ENCODE measurements around the gene CARD10.

The CARD10 gene

GRCh38 chr22:37492428-37493344 lies 26.5 kb downstream of the CARD10 start:
- peaks cover 12 to 14% of the 10 kb centered on the region in 2 donors for H3K27me3 ChIP-seq (ENCODE audit: control insufficient read depth in 1 of 2, insufficient read depth in 2 of 2, low read length in 2 of 2)

GRCh38 chr22:37491559-37492427 lies 27.4 kb downstream of the CARD10 start:
- peaks cover 9 to 16% of the 10 kb centered on the region in 2 donors for H3K27me3 ChIP-seq (ENCODE audit: control insufficient read depth in 1 of 2, insufficient read depth in 2 of 2, low read length in 2 of 2)
- H3K36me3 ChIP-seq (ENCODE audit: control insufficient read depth in 2 of 2, insufficient read depth in 2 of 2, low read length in 2 of 2): peaks cover 0 to 2% of the 10 kb centered on the region in 2 donors
- no peak overlapping the region for H3K27ac ChIP-seq (ENCODE audit: low read length)
- no peaks in the 10 kb centered on the region for H3K4me1 ChIP-seq (ENCODE audit: control insufficient read depth, insufficient read depth, low read length)
- no peak overlapping the region for H3K9ac ChIP-seq (ENCODE audit: low read length in 2 of 2)
- no peak overlapping the region for H3K4me3 ChIP-seq (ENCODE audit: low read length in 2 of 2)
- H3K9me3 ChIP-seq (ENCODE audit: control insufficient read depth in 2 of 2, low read length in 2 of 2): no peaks in the 10 kb centered on the region

More at GRCh38 chr22:37492428-37493344, 26.5 kb downstream of the CARD10 start:
- Histone ChIP-seq H3K9me3 (ENCODE audit: control insufficient read depth in 2 of 2, low read length in 2 of 2) (no peaks in the 10 kb centered on the region), H3K27ac (ENCODE audit: low read length) (no peak overlapping the region), H3K36me3 (ENCODE audit: control insufficient read depth in 2 of 2, insufficient read depth in 2 of 2, low read length in 2 of 2) (peaks cover 0 to 2% of the 10 kb centered on the region in 2 donors), H3K9ac (ENCODE audit: low read length in 2 of 2) (no peak overlapping the region), H3K4me3 (ENCODE audit: low read length in 2 of 2) (no peak overlapping the region), H3K4me1 (ENCODE audit: control insufficient read depth, insufficient read depth, low read length) (no peaks in the 10 kb centered on the region)

GRCh38 chr22:37491106-37491505 lies 28.1 kb downstream of the CARD10 start:
- Histone ChIP-seq H3K36me3 (ENCODE audit: control insufficient read depth in 2 of 2, insufficient read depth in 2 of 2, low read length in 2 of 2) (peaks cover 0 to 2% of the 10 kb centered on the region in 2 donors), H3K27me3 (ENCODE audit: control insufficient read depth in 1 of 2, insufficient read depth in 2 of 2, low read length in 2 of 2) (peaks cover 13 to 16% of the 10 kb centered on the region in 2 donors), H3K9me3 (ENCODE audit: control insufficient read depth in 2 of 2, low read length in 2 of 2) (no peaks in the 10 kb centered on the region)

DNA sequence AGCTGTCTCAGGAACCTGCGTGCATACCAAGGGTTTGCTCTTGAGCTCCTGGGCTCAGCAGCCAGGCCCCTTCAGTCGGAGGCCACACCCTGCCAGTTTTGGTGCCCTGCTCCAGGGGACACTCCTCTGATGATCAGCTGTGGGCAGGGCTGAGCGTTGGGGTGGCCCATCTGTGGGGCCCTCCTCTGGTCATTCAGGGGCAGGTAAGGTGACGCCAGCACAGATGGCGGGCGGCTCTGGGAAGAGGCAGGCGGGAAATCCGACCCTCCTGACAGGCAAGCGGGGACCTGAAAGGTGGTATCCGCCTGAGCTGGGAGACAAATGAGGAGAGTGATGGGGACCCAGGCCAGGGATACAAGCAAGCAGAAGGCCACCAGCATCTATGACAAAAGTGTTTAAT lies 29.2 kb downstream of the CARD10 start:
- Histone ChIP-seq H3K27ac (ENCODE audit: low read length) (no peak overlapping the region), H3K4me1 (ENCODE audit: control insufficient read depth, insufficient read depth, low read length) (peaks cover 4% of the 10 kb centered on the region), H3K36me3 (ENCODE audit: control insufficient read depth in 2 of 2, insufficient read depth in 2 of 2, low read length in 2 of 2) (no peaks in the 10 kb centered on the region), H3K4me3 (ENCODE audit: low read length in 2 of 2) (no peak overlapping the region), H3K9ac (ENCODE audit: low read length in 2 of 2) (no peak overlapping the region), H3K9me3 (ENCODE audit: control insufficient read depth in 2 of 2, low read length in 2 of 2) (no peaks in the 10 kb centered on the region), H3K27me3 (ENCODE audit: control insufficient read depth in 1 of 2, insufficient read depth in 2 of 2, low read length in 2 of 2) (peaks cover 16 to 24% of the 10 kb centered on the region in 2 donors)

More at GRCh38 chr22:37491106-37491505, 28.1 kb downstream of the CARD10 start:
- H3K27ac ChIP-seq (ENCODE audit: low read length): no peak overlapping the region
- peaks cover under 1% of the 10 kb centered on the region for H3K4me1 ChIP-seq (ENCODE audit: control insufficient read depth, insufficient read depth, low read length)
- no peak overlapping the region for H3K9ac ChIP-seq (ENCODE audit: low read length in 2 of 2)
- no peak overlapping the region for H3K4me3 ChIP-seq (ENCODE audit: low read length in 2 of 2)

DNA sequence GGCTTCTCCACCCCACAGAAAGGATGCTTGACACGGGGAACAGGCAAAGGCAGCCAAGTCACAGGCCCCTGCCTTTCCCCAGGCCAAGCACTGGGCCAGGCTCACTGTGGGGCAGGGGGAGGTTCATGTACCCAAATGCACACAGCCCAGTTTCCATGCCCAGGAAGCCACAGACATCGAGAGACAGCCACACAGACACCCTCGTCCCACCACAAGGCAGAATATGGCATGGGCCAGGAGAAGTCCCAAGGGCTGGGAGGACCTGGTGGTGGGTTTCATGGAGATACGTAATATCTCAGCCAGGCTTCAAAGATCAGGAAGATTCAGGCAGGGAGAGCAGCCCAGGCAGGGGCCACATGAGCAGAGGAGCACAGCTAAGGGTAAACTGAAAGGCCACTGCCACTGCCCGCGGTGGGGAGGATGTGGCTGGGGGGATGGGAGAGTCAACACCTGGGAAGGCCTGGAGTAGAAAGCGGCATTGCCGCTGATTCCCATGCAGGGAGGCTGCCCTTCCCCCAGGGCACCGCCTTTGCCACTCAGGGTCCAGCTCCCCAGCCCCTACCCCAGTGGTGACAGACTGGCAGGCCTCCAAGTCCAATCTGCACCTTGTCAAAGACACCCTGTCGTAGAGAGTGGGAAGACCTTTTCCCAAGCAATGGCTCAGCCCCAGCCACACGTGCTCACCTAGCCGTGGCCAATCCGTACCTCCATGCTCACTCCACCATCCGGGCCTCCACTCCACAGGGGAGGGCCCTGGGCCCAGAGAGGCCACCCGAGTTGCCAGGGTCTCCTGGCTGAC lies 30.7 kb downstream of the CARD10 start:
- no peak overlapping the region for H3K9ac ChIP-seq (ENCODE audit: low read length in 2 of 2)
- no peak overlapping the region for H3K27ac ChIP-seq (ENCODE audit: low read length)
- H3K27me3 ChIP-seq (ENCODE audit: control insufficient read depth in 1 of 2, insufficient read depth in 2 of 2, low read length in 2 of 2): peaks cover 23 to 27% of the 10 kb centered on the region in 2 donors
- no peaks in the 10 kb centered on the region for H3K36me3 ChIP-seq (ENCODE audit: control insufficient read depth in 2 of 2, insufficient read depth in 2 of 2, low read length in 2 of 2)
- H3K4me1 ChIP-seq (ENCODE audit: control insufficient read depth, insufficient read depth, low read length): peaks cover 4% of the 10 kb centered on the region
- H3K9me3 ChIP-seq (ENCODE audit: control insufficient read depth in 2 of 2, low read length in 2 of 2): no peaks in the 10 kb centered on the region
- H3K4me3 ChIP-seq (ENCODE audit: low read length in 2 of 2): no peak overlapping the region

DNA sequence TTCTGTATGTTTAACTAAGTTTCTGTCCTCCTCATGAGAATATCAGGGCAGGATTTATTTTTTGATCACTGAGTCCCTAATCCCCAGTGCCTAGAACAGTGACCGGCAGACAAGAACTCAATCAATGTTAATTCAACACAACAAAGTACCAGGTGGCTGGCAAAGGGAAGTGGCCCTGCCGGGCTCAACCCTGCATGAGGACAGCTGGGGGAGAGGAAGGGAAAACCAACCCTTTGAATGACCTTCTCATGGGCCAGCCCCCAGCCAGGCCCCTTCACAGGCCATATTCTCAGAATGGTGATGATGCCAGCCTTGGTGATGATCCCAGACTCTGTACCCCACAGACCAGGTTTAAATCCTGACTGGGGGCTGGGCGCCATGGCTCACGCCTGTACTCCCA lies 31.6 kb downstream of the CARD10 start:
- Histone ChIP-seq H3K9ac (ENCODE audit: low read length in 2 of 2) (no peak overlapping the region), H3K4me1 (ENCODE audit: control insufficient read depth, insufficient read depth, low read length) (peaks cover 4% of the 10 kb centered on the region), H3K27ac (ENCODE audit: low read length) (no peak overlapping the region), H3K27me3 (ENCODE audit: control insufficient read depth in 1 of 2, insufficient read depth in 2 of 2, low read length in 2 of 2) (peaks cover 19 to 25% of the 10 kb centered on the region in 2 donors), H3K9me3 (ENCODE audit: control insufficient read depth in 2 of 2, low read length in 2 of 2) (no peaks in the 10 kb centered on the region), H3K4me3 (ENCODE audit: low read length in 2 of 2) (no peak overlapping the region), H3K36me3 (ENCODE audit: control insufficient read depth in 2 of 2, insufficient read depth in 2 of 2, low read length in 2 of 2) (no peaks in the 10 kb centered on the region)

- H3K27me3 ChIP-seq (ENCODE audit: control insufficient read depth in 1 of 2, insufficient read depth in 2 of 2, low read length in 2 of 2): peaks cover 19 to 25% of the 10 kb centered on the region in 2 donors
- no peaks in the 10 kb centered on the region for H3K9me3 ChIP-seq (ENCODE audit: control insufficient read depth in 2 of 2, low read length in 2 of 2)
- H3K9ac ChIP-seq (ENCODE audit: low read length in 2 of 2): no peak overlapping the region
- H3K27ac ChIP-seq (ENCODE audit: low read length): no peak overlapping the region
- H3K36me3 ChIP-seq (ENCODE audit: control insufficient read depth in 2 of 2, insufficient read depth in 2 of 2, low read length in 2 of 2): no peaks in the 10 kb centered on the region
- H3K4me1 ChIP-seq (ENCODE audit: control insufficient read depth, insufficient read depth, low read length): peaks cover 4% of the 10 kb centered on the region
- no peak overlapping the region for H3K4me3 ChIP-seq (ENCODE audit: low read length in 2 of 2)
Measured at GRCh38 chr22:37487129-37487528, 32.1 kb downstream of the CARD10 start.

GRCh38 chr22:37486224-37486845 lies 32.9 kb downstream of the CARD10 start, which contains the start of gene MFNG:
MFNG (minus strand) TSS chr22:37486384; CDS start chr22:37486177, 207 bp downstream.
- no peaks in the 10 kb centered on the region for H3K36me3 ChIP-seq (ENCODE audit: control insufficient read depth in 2 of 2, insufficient read depth in 2 of 2, low read length in 2 of 2)
- peak within 1 kb of the TSS in 1 of 2 donors; percentile 15 for H3K9ac ChIP-seq (ENCODE audit: low read length in 2 of 2)
- peaks cover 19 to 28% of the 10 kb centered on the region in 2 donors for H3K27me3 ChIP-seq (ENCODE audit: control insufficient read depth in 1 of 2, insufficient read depth in 2 of 2, low read length in 2 of 2)
- peak within 1 kb of the TSS in 1 of 2 donors; percentile 55 for H3K4me3 ChIP-seq (ENCODE audit: low read length in 2 of 2)
- H3K27ac ChIP-seq (ENCODE audit: low read length): no peak within 1 kb of the TSS
- H3K4me1 ChIP-seq (ENCODE audit: control insufficient read depth, insufficient read depth, low read length): peaks cover 4% of the 10 kb centered on the region
- no peaks in the 10 kb centered on the region for H3K9me3 ChIP-seq (ENCODE audit: control insufficient read depth in 2 of 2, low read length in 2 of 2)

GRCh38 chr22:37485395-37486223 lies 33.6 kb downstream of the CARD10 start:
- H3K9me3 ChIP-seq (ENCODE audit: control insufficient read depth in 2 of 2, low read length in 2 of 2): no peaks in the 10 kb centered on the region
- H3K36me3 ChIP-seq (ENCODE audit: control insufficient read depth in 2 of 2, insufficient read depth in 2 of 2, low read length in 2 of 2): no peaks in the 10 kb centered on the region
- H3K27me3 ChIP-seq (ENCODE audit: control insufficient read depth in 1 of 2, insufficient read depth in 2 of 2, low read length in 2 of 2): peaks cover 19 to 28% of the 10 kb centered on the region in 2 donors
- H3K27ac ChIP-seq (ENCODE audit: low read length): no peak overlapping the region
- H3K9ac ChIP-seq (ENCODE audit: low read length in 2 of 2): peak overlapping the region in 1 of 2 donors; percentile 15
- peaks cover 4% of the 10 kb centered on the region for H3K4me1 ChIP-seq (ENCODE audit: control insufficient read depth, insufficient read depth, low read length)
- H3K4me3 ChIP-seq (ENCODE audit: low read length in 2 of 2): peak overlapping the region in 1 of 2 donors; percentile 55
